ENCODE measurements around the gene TMC5.
A peak's percentile ranks its signal among the peaks of the same experiment; 100 is the strongest.

TMC5 gene

GRCh38 chr16:19507867-19508266 is 90.2 kb downstream of the TMC5 start:
- no peak for DNase-seq

- DNase-seq, result no peak
Measured at GRCh38 chr16:19512297-19512696, 94.6 kb downstream of the TMC5 start.

GRCh38 chr16:19513377-19514053 is 95.8 kb downstream of the TMC5 start:
- DNase-seq, result no peak

GRCh38 chr16:19515757-19516156 is 98.1 kb downstream of the TMC5 start:
- DNase-seq, result no peak

- DNase-seq, result no peak
Measured at GRCh38 chr16:19517424-19518089, 99.9 kb downstream of the TMC5 start.

GRCh38 chr16:19518388-19518787 is 100.7 kb downstream of the TMC5 start:
- DNase-seq, result no peak

- DNase-seq, result no peak
Measured at GRCh38 chr16:19520861-19521331, 103.2 kb downstream of the TMC5 start.

GRCh38 chr16:19521471-19522396 is 104.1 kb downstream of the TMC5 start, which contains the start of gene GDE1:
Gene GDE1, minus strand, starts transcription at chr16:19522098. Its CDS starts 134 bp downstream, at chr16:19521964.
- peak; percentile 92 for DNase-seq

- DNase-seq, result no peak
Measured at GRCh38 chr16:19522397-19522732, 104.7 kb downstream of the TMC5 start.

GRCh38 chr16:19522760-19523159 is 105.1 kb downstream of the TMC5 start:
- DNase-seq, result no peak

GRCh38 chr16:19523184-19523558 is 105.5 kb downstream of the TMC5 start:
- DNase-seq, result no peak

- DNase-seq, result peak; percentile 94
Measured at GRCh38 chr16:19523559-19524355, 106.1 kb downstream of the TMC5 start, which contains the start of gene CCP110. Gene CCP110, plus strand, starts transcription at chr16:19523942. Its CDS starts 3,940 bp downstream, at chr16:19527882.

- no peak for DNase-seq
Measured at GRCh38 chr16:19524356-19524615, 106.6 kb downstream of the TMC5 start.

- no peak for DNase-seq
Measured at GRCh38 chr16:19524616-19525384, 107.1 kb downstream of the TMC5 start.

- no peak for DNase-seq
Measured at GRCh38 chr16:19525385-19525723, 107.7 kb downstream of the TMC5 start.

GRCh38 chr16:19527161-19527560 is 109.5 kb downstream of the TMC5 start:
- no peak for DNase-seq

- DNase-seq, result no peak
Measured at GRCh38 chr16:19528666-19529065, 111.0 kb downstream of the TMC5 start.

GRCh38 chr16:19532601-19533000 is 114.9 kb downstream of the TMC5 start:
- no peak for DNase-seq

GRCh38 chr16:19540241-19540970 is 122.7 kb downstream of the TMC5 start:
- DNase-seq, result no peak

GRCh38 chr16:19542138-19542821 is 124.6 kb downstream of the TMC5 start:
- no peak for DNase-seq

Data from effector CD4-positive, alpha-beta T cell (primary cell).